ENCODE results near the gene ZDHHC1. TPM values are rescaled to one million over a fixed set of nuclear protein-coding genes. Genes with fewer than 3 reads are reported as not detected.

ZDHHC1 gene
- 14.5 TPM for total RNA-seq

GRCh38 chr16:67415872-67416793 lies at the start of gene ZDHHC1:
ZDHHC1 (minus strand) TSS chr16:67416477; CDS start chr16:67407775, 8,702 bp downstream.

GRCh38 chr16:67430977-67431774 lies 14.9 kb upstream of the ZDHHC1 start, which contains the start of gene HSD11B2:
HSD11B2 (plus strand) TSS chr16:67431121; CDS start chr16:67431249, 128 bp downstream.

GRCh38 chr16:67393111-67393787 lies 23.0 kb downstream of the ZDHHC1 start, which contains the start of gene TPPP3:
TPPP3 (minus strand) TSS chr16:67393498; CDS start chr16:67391111, 2,387 bp downstream.

Small RNA genes within 50 kb of the gene (small RNA-seq; reads per million reads assigned to genes)
- not detected for gene RNU1-123P (ENCODE audit: low replicate concordance)

Other genes starting within 250 kb of the ZDHHC1 start
- gene NOL3, start 245.9 kb downstream of the ZDHHC1 start, total RNA-seq = 9.5 TPM
- 50.2 TPM for gene MATCAP1, start 232.5 kb downstream of the ZDHHC1 start, total RNA-seq
- gene EXOC3L1, start 226.3 kb downstream of the ZDHHC1 start, total RNA-seq = 11.6 TPM
- gene E2F4, start 224.3 kb downstream of the ZDHHC1 start, total RNA-seq = 42.3 TPM
- 6.3 TPM for gene ELMO3, start 217.3 kb downstream of the ZDHHC1 start, total RNA-seq
- 16.5 TPM for gene TMEM208, start 189.3 kb downstream of the ZDHHC1 start, total RNA-seq
- gene FHOD1, start 169.0 kb downstream of the ZDHHC1 start, total RNA-seq = 29.9 TPM
- gene SLC9A5, start 167.5 kb downstream of the ZDHHC1 start, total RNA-seq = 3.6 TPM
- gene PLEKHG4, start 136.9 kb downstream of the ZDHHC1 start, total RNA-seq = 41.7 TPM
- gene KCTD19, start 89.7 kb downstream of the ZDHHC1 start, total RNA-seq = 0.47 TPM
- gene LRRC36, start 89.7 kb downstream of the ZDHHC1 start, total RNA-seq = 4.9 TPM
- gene TPPP3, start 23.0 kb downstream of the ZDHHC1 start, total RNA-seq = 38.6 TPM
- 198 TPM for gene HSD11B2, start 14.6 kb upstream of the ZDHHC1 start, total RNA-seq
- gene ATP6V0D1, start 64.7 kb upstream of the ZDHHC1 start, total RNA-seq = 91.1 TPM
- 0.47 TPM for gene AGRP, start 67.1 kb upstream of the ZDHHC1 start, total RNA-seq
- gene RIPOR1, start 112.4 kb upstream of the ZDHHC1 start, total RNA-seq = 55.6 TPM
- 49.9 TPM for gene CTCF, start 146.0 kb upstream of the ZDHHC1 start, total RNA-seq
- gene CARMIL2, start 228.7 kb upstream of the ZDHHC1 start, total RNA-seq = 0.64 TPM
- 20.1 TPM for gene ACD, start 243.8 kb upstream of the ZDHHC1 start, total RNA-seq
- gene PARD6A, start 244.5 kb upstream of the ZDHHC1 start, total RNA-seq = 3.9 TPM